Activated naive CD4-positive, alpha-beta T cell treated with Interleukin-2 at 50 U/mL for 16 hours (primary cell): ENCODE measurements around the gene OVOL2.
"Not testable (repeated sequence)": the region's sequence is repeated elsewhere in the genome, so short reads cannot be mapped to it uniquely, and the experiment has no call there.

Experiments
- DNase-seq: peaks from one replicate; pipeline ENCODE4 v3.0.0-alpha.2; 2020

Gene OVOL2

GRCh38 chr20:18057101-18057993 lies at the start of gene OVOL2:
TSS of gene OVOL2 (minus strand) at chr20:18057916. CDS start at chr20:18057634, 282 bp downstream.
- no peak for DNase-seq

- DNase-seq: no peak
Observed at GRCh38 chr20:18103497-18103896, 45.8 kb upstream of the OVOL2 start.

- no peak for DNase-seq
Observed at GRCh38 chr20:18101125-18101810, 43.6 kb upstream of the OVOL2 start.

- not testable (repeated sequence) for DNase-seq
Observed at GRCh38 chr20:18100569-18100968, 42.9 kb upstream of the OVOL2 start.

GRCh38 chr20:18094191-18094590 lies 36.5 kb upstream of the OVOL2 start:
- DNase-seq: no peak

GRCh38 chr20:18093388-18093787 lies 35.7 kb upstream of the OVOL2 start:
- DNase-seq: no peak

- DNase-seq: no peak
Observed at GRCh38 chr20:18092890-18093289, 35.2 kb upstream of the OVOL2 start.

GRCh38 chr20:18091623-18092022 lies 33.9 kb upstream of the OVOL2 start:
- DNase-seq: no peak

GRCh38 chr20:18090477-18090876 lies 32.8 kb upstream of the OVOL2 start:
- DNase-seq: no peak

GRCh38 chr20:18090044-18090443 lies 32.3 kb upstream of the OVOL2 start:
- no peak for DNase-seq

GRCh38 chr20:18088841-18089240 lies 31.1 kb upstream of the OVOL2 start:
- not testable (repeated sequence) for DNase-seq

GRCh38 chr20:18088298-18088697 lies 30.6 kb upstream of the OVOL2 start:
- not testable (repeated sequence) for DNase-seq

GRCh38 chr20:18087054-18087453 lies 29.3 kb upstream of the OVOL2 start:
- DNase-seq: no peak

GRCh38 chr20:18080836-18081235 lies 23.1 kb upstream of the OVOL2 start:
- DNase-seq: not testable (repeated sequence)

GRCh38 chr20:18079756-18080353 lies 22.1 kb upstream of the OVOL2 start:
- no peak for DNase-seq

GRCh38 chr20:18077157-18077556 lies 19.4 kb upstream of the OVOL2 start:
- no peak for DNase-seq

- DNase-seq: no peak
Observed at GRCh38 chr20:18072532-18072931, 14.8 kb upstream of the OVOL2 start.

GRCh38 chr20:18066421-18067333 lies 9.0 kb upstream of the OVOL2 start:
- no peak for DNase-seq

- DNase-seq: no peak
Observed at GRCh38 chr20:18063676-18064075, 6.0 kb upstream of the OVOL2 start.

- no peak for DNase-seq
Observed at GRCh38 chr20:18059603-18060002, 1.9 kb upstream of the OVOL2 start.

- DNase-seq: no peak
Observed at GRCh38 chr20:18058661-18059467, 1.1 kb upstream of the OVOL2 start.

- no peak for DNase-seq
Observed at GRCh38 chr20:18057994-18058349, 256 bp upstream of the OVOL2 start.
